Measurements from ENCODE around the gene LMNTD1.
A peak's percentile ranks its signal among the peaks of the same experiment; 100 is the strongest.
"Not testable (repeated sequence)": the region's sequence is repeated elsewhere in the genome, so short reads cannot be mapped to it uniquely, and the experiment has no call there.

The LMNTD1 gene

GRCh38 chr12:25497021-25497420 is 56.1 kb downstream of the LMNTD1 start:
- in situ Hi-C loops (cut with HindIII; ENCODE audit: low sequenced_read_pairs), result no loop called here
- no peak overlapping the region for H3K4me3 ChIP-seq (ENCODE audit: low read depth, low read length)
- DNase-seq (ENCODE audit: low read depth), result no peak
- TF ChIP-seq CTCF (IDR thresholded peaks at IDR 0.05; ENCODE audit: low read depth, low read length, missing control alignments), result no peak

GRCh38 chr12:25496098-25496587 is 56.9 kb downstream of the LMNTD1 start:
- peak; percentile 26 for DNase-seq (ENCODE audit: low read depth)
- TF ChIP-seq CTCF (IDR thresholded peaks at IDR 0.05; ENCODE audit: low read depth, low read length, missing control alignments), result no peak
- in situ Hi-C loops (cut with HindIII; ENCODE audit: low sequenced_read_pairs), result no loop called here
- H3K4me3 ChIP-seq (ENCODE audit: low read depth, low read length), result no peak overlapping the region

- TF ChIP-seq CTCF (IDR thresholded peaks at IDR 0.05; ENCODE audit: low read depth, low read length, missing control alignments), result no peak
- in situ Hi-C loops (cut with HindIII; ENCODE audit: low sequenced_read_pairs), result no loop called here
- peak; percentile 66 for DNase-seq (ENCODE audit: low read depth)
- H3K4me3 ChIP-seq (ENCODE audit: low read depth, low read length), result no peak overlapping the region
Observed at GRCh38 chr12:25495331-25496097, 57.6 kb downstream of the LMNTD1 start.

- H3K4me3 ChIP-seq (ENCODE audit: low read depth, low read length), result no peak overlapping the region
- DNase-seq (ENCODE audit: low read depth), result no peak
- in situ Hi-C loops (cut with HindIII; ENCODE audit: low sequenced_read_pairs), result no loop called here
- TF ChIP-seq CTCF (IDR thresholded peaks at IDR 0.05; ENCODE audit: low read depth, low read length, missing control alignments), result no peak
Observed at GRCh38 chr12:25494926-25495325, 58.2 kb downstream of the LMNTD1 start.

- TF ChIP-seq CTCF (IDR thresholded peaks at IDR 0.05; ENCODE audit: low read depth, low read length, missing control alignments), result no peak
- no peak for DNase-seq (ENCODE audit: low read depth)
- in situ Hi-C loops (cut with HindIII; ENCODE audit: low sequenced_read_pairs), result no loop called here
- H3K4me3 ChIP-seq (ENCODE audit: low read depth, low read length), result no peak overlapping the region
Observed at GRCh38 chr12:25493682-25494081, 59.4 kb downstream of the LMNTD1 start.

- H3K4me3 ChIP-seq (ENCODE audit: low read depth, low read length), result no peak overlapping the region
- in situ Hi-C loops (cut with HindIII; ENCODE audit: low sequenced_read_pairs), result no loop called here
- no peak for DNase-seq (ENCODE audit: low read depth)
- no peak for TF ChIP-seq CTCF (IDR thresholded peaks at IDR 0.05; ENCODE audit: low read depth, low read length, missing control alignments)
Observed at GRCh38 chr12:25491396-25492325, 61.4 kb downstream of the LMNTD1 start.

- in situ Hi-C loops (cut with HindIII; ENCODE audit: low sequenced_read_pairs); DNase-seq (ENCODE audit: low read depth); H3K4me3 ChIP-seq (ENCODE audit: low read depth, low read length): not testable (repeated sequence)
Observed at GRCh38 chr12:25488956-25489870, 63.9 kb downstream of the LMNTD1 start.

All from astrocyte of the cerebellum (primary cell).